GM12892 (cell line): Measurements from ENCODE around the gene IL1RAPL2.

ENCODE experiments used
- POLR2A ChIP-seq: IDR thresholded peaks from 2 replicates; pipeline ENCODE4 v1.6.1; 2011; ENCODE audit warnings: low read depth, low read length, control low read depth
- POLR2AphosphoS5 ChIP-seq: IDR thresholded peaks from 2 replicates; pipeline ENCODE4 v1.6.1; 2011; ENCODE audit warnings: low read depth, low read length, control low read depth
- TAF1 ChIP-seq: IDR thresholded peaks from 2 replicates; pipeline ENCODE4 v1.6.1; 2011; ENCODE audit warnings: low read depth, mild to moderate bottlenecking, control low read depth, low read length, borderline replicate concordance

DNA sequence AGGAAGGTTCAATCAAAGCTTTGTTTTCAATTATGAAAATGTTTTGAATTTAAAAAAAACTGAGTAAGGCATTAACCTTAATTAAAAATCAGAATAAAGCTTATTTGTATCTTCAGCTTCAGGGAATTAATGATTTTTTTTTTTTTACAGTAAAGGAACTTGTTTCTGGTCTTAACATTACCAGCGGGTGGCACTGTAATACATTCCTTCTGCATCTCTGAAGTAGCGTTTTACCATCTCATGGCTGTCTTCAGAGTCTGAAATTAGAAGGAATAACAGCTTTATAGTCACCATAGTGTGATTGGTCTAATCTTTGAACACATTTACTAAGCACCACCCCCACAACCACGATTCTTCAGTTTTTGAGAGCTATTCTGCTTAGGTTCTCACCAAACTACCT lies 102.6 kb downstream of the IL1RAPL2 start:
- TF ChIP-seq POLR2A = no peak
- no peak for TF ChIP-seq POLR2AphosphoS5
- TF ChIP-seq TAF1 = no peak
